MM.1S (cell line): Measurements from ENCODE around the gene SLU7.

Experiments used
- CTCF ChIP-seq: fragments of 300-600 bp; sonication (generic); IDR thresholded peaks from 2 replicates; pipeline ENCODE4 v1.5.1; 2016; ENCODE audit warnings: antibody characterized with exemption, low read length, mixed read lengths
- EZH2 ChIP-seq: fragments of 300-600 bp; sonication (generic); optimal IDR thresholded peaks from 2 replicates; pipeline ENCODE3; 2017; ENCODE audit warnings: low read depth, mild to moderate bottlenecking, antibody characterized with exemption, low read length, mixed read lengths

GRCh38 chr5:160395111-160395510 lies 23.8 kb downstream of the SLU7 start:
- TF ChIP-seq CTCF (no peak), EZH2 (no peak)
